Bronchial epithelial cell (primary cell): ENCODE measurements around the gene ZC3H12C. TPM values are rescaled to one million over a fixed set of nuclear protein-coding genes. Genes with fewer than 3 reads are reported as not detected.

Source experiments
- DNase-seq: peaks from one replicate; pipeline ENCODE4 v3.0.0-alpha.2; 2010; ENCODE audit warnings: low read depth
- FAIRE-seq: peaks from 2 replicates; lab custom pipeline; 2011; peaks lifted over from hg19 to GRCh38; lab: Jason Lieb, UNC
- H3K27me3 ChIP-seq: 2 replicates; pipeline ENCODE4 v1.5.1; 2011; ENCODE audit warnings: low read length; ENCODE audit not compliant: control insufficient read depth, insufficient read depth
- H3K36me3 ChIP-seq: 2 replicates; pipeline ENCODE4 v1.5.1; 2011; ENCODE audit warnings: low read length; ENCODE audit not compliant: control insufficient read depth, insufficient read depth
- H3K4me3 ChIP-seq: 2 replicates; pipeline ENCODE4 v1.5.1; 2011; ENCODE audit warnings: mild to moderate bottlenecking, low read depth, low read length, control low read depth
- total RNA-seq: library from RNA; depleted of rRNA; stranded (reverse); fragments of >200 nt; gene quantifications from 2 replicates; pipeline ENCODE4 v1.2.1, GENCODE V29; 2014
- TF ChIP-seq, protein P1 (sequence below): IDR thresholded peaks from 2 replicates; pipeline ENCODE4 v1.5.1; 2011; ENCODE audit warnings: mild to moderate bottlenecking, moderate library complexity, low read length, control low read depth, inconsistent platforms; ENCODE audit not compliant: insufficient read depth, severe bottlenecking

Gene ZC3H12C
- total RNA-seq, 1 donor from 2014 or later, result 5.3 TPM

DNA sequence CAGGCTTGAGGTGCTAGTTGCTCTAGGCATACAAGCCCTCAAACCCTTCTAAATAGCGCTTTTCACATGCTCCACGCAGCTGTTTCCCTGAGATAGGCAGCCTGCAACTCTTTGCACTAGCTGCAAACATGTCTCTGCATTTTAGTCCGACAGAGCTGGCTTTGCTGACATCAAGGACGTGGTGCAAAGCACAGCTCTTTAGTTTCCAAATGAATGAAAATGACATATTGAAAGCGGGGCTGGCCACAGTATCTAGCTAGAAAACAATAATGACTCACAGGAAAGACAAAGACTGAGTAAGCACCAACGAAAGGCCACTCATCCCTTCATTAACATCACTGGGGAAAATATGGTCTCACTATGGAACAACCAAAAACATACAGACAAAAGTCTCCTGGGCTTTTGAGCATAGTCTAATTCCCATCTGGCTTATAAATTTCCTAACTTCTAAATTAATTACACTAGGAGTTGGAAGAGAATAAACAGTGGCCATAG lies 15.3 kb upstream of the ZC3H12C start:
- no peak for FAIRE-seq
- H3K27me3 ChIP-seq, result no peaks in the 10 kb centered on the region
- no peak overlapping the region for H3K4me3 ChIP-seq
- DNase-seq, result peak; percentile 90
- H3K36me3 ChIP-seq, result no peaks in the 10 kb centered on the region
- TF ChIP-seq, protein P1, sequence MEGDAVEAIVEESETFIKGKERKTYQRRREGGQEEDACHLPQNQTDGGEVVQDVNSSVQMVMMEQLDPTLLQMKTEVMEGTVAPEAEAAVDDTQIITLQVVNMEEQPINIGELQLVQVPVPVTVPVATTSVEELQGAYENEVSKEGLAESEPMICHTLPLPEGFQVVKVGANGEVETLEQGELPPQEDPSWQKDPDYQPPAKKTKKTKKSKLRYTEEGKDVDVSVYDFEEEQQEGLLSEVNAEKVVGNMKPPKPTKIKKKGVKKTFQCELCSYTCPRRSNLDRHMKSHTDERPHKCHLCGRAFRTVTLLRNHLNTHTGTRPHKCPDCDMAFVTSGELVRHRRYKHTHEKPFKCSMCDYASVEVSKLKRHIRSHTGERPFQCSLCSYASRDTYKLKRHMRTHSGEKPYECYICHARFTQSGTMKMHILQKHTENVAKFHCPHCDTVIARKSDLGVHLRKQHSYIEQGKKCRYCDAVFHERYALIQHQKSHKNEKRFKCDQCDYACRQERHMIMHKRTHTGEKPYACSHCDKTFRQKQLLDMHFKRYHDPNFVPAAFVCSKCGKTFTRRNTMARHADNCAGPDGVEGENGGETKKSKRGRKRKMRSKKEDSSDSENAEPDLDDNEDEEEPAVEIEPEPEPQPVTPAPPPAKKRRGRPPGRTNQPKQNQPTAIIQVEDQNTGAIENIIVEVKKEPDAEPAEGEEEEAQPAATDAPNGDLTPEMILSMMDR, result no peak

DNA sequence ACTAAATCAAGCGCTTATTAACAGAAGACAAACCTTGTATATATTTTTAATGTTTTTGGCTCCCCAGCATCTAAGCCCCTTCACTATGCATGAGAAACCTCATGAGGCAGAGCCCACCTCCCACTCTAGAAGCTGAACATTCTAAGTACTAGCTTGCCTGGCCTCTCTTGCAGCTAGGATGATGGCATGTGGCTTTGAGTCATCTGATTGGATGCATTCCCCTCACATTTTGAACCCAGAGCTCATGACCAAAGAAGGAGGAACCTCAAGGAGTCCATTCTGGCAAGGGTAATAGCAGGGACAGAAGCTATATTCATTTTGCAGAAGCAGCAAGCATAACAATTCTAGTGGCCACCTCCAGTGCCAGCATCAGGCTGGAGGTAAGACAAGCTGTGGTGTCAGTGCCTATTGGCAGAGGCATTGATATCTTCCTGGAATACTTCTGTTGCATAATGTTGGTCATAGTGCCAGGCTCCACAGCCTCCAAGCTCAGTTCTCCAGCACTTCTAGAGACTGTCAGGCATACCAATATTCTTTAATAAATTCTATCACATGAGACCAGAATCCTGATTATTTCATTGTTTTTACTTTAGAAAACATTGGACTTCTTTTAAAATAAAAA lies 14.2 kb upstream of the ZC3H12C start:
- no peak overlapping the region for H3K4me3 ChIP-seq
- no peaks in the 10 kb centered on the region for H3K36me3 ChIP-seq
- FAIRE-seq (no peak), DNase-seq (no peak)
- TF ChIP-seq, protein P1, result no peak
- H3K27me3 ChIP-seq, result no peaks in the 10 kb centered on the region

DNA sequence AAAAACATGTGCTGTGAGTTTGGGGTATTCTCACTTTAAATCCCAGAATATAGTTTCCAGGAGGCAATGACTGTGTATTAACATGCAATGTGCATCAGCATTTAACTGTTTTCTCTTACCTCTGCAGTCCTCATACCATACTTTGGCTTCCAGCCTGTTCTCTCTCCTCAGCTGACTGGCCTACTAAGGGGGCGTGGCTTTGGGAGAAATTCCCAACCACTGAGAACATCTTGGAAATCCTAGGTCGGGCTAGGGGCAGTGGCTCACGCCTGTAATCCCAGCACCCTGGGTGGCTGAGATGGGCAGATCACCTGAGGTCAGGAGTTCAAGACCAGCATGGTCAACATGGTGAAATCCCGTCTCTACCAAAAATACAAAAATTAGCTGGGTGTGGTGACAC lies 13.5 kb upstream of the ZC3H12C start:
- no peaks in the 10 kb centered on the region for H3K27me3 ChIP-seq
- H3K36me3 ChIP-seq, result no peaks in the 10 kb centered on the region
- DNase-seq (peak; percentile 40), FAIRE-seq (no peak)
- TF ChIP-seq, protein P1, result no peak
- no peak overlapping the region for H3K4me3 ChIP-seq

DNA sequence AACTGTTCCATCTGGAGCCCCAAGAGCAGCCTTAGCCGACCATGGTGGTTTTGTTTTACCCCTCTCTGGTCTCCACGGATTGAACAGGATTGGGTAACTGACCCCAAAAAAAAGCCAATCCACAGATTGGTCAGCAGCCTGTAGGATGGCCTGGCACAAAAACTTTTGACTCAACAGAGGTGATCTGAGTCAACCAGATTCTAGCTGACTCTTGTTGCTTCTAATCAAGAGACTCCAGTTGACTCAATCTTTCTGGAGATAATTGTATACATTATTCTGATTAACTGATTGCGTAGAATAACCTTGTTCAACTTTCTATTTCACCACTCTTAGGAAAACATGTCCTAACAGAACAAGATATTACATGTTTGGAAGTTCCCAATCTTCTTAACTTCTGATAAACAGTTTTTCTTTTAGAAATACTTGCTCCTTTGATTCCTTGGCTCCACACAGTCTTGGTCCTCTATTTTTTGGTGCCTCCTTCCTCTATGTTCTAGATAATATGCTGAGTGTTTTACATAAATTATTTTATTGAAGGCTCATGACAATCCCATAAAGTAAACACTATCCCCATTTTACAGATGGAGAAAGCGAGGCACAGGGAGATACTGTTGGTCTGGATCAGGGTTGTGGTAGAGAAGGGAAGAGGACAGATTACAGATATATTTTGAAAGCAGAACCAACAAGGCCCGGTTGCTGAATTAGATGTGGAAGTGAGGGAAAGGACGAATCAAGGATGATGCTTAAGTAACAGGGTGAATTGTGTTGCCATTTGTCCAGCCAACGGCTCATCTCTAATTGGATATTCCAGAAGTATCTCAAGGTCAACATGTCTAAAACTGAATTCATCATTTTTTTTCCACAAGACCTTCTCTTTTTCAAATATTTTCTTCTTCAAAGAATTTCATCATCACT lies 11.5 kb upstream of the ZC3H12C start:
- TF ChIP-seq, protein P1, result no peak
- Histone ChIP-seq H3K27me3 (no peaks in the 10 kb centered on the region), H3K4me3 (no peak overlapping the region), H3K36me3 (no peaks in the 10 kb centered on the region)
- peak; percentile 99 for DNase-seq
- FAIRE-seq, result no peak

DNA sequence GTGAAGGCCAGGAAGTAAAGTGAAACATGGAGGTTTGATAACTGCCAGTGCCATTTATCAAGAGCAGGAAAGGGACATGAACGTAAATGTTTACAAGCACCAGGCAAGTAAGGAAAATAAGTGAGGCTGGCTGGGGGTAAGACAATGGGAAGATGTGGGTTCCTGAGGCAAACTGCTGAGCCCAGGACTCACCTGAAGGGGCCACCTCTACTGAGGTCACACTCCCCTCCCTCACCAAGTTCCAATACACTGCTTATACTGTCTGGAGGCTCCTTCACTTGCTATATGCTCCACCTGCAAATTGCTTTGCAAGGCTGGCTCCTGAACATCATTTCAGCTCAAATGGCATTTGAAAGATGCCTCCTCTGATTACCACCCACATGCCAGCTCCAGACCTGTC lies 10.3 kb upstream of the ZC3H12C start:
- Histone ChIP-seq H3K4me3 (no peak overlapping the region), H3K27me3 (no peaks in the 10 kb centered on the region), H3K36me3 (no peaks in the 10 kb centered on the region)
- TF ChIP-seq, protein P1, result no peak
- FAIRE-seq, result no peak
- DNase-seq, result no peak
